ENCODE results near the gene FXYD1.

DNA sequence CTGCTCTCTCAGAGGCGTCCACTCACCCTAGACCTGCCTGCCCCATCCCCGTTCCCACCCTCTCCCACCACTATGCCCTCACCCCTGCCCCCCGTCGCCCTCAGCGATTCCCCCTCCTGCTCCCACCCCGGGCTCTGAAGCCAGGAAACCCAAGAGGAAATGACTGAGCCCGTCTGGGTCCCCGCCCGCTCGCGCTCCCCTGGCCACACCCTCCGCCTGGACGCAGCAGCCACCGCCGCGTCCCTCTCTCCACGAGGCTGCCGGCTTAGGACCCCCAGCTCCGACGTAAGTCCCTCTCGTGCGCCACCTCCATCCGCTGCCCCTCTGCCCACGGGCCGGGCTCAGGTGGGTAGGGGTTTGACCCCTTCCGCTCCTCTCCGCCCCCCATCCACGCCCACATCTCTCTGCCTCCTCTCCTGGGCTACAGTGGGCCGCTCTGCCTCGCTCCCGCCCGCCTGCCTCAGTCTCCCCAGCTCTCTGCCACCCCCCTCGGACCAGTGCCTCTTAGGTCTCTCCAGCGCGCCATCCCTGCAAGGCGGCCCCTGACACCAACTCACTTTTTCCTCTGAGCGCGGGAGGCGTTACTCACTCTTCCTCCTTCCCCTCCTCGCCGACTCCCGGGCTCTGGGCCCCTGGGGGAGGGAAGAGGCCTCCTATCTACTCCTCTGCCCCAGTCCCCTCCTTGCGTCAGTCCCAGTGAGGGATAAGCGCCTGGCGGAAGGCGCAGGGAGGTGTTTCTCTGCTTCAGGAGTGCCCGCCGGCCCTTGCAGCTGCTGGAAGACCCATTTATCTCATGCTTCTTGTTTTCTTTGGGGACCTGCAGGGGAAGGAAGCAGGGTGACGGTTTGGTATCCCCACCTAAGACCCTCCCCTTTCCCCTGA is 16.1 kb downstream of the FXYD1 start, which contains the start of gene FXYD5:
- TF ChIP-seq, protein P1, sequence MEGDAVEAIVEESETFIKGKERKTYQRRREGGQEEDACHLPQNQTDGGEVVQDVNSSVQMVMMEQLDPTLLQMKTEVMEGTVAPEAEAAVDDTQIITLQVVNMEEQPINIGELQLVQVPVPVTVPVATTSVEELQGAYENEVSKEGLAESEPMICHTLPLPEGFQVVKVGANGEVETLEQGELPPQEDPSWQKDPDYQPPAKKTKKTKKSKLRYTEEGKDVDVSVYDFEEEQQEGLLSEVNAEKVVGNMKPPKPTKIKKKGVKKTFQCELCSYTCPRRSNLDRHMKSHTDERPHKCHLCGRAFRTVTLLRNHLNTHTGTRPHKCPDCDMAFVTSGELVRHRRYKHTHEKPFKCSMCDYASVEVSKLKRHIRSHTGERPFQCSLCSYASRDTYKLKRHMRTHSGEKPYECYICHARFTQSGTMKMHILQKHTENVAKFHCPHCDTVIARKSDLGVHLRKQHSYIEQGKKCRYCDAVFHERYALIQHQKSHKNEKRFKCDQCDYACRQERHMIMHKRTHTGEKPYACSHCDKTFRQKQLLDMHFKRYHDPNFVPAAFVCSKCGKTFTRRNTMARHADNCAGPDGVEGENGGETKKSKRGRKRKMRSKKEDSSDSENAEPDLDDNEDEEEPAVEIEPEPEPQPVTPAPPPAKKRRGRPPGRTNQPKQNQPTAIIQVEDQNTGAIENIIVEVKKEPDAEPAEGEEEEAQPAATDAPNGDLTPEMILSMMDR (IDR thresholded peaks at IDR 0.05; ENCODE audit: insufficient read depth, low read depth, low read length) = no peak
- TF ChIP-seq EZH2 (IDR thresholded peaks at IDR 0.05; ENCODE audit: insufficient read depth, low read length) = no peak
